Measurements from ENCODE around the gene SYTL2. TPM values are rescaled to one million over a fixed set of nuclear protein-coding genes. Genes with fewer than 3 reads are reported as not detected.

The SYTL2 gene, protein sequence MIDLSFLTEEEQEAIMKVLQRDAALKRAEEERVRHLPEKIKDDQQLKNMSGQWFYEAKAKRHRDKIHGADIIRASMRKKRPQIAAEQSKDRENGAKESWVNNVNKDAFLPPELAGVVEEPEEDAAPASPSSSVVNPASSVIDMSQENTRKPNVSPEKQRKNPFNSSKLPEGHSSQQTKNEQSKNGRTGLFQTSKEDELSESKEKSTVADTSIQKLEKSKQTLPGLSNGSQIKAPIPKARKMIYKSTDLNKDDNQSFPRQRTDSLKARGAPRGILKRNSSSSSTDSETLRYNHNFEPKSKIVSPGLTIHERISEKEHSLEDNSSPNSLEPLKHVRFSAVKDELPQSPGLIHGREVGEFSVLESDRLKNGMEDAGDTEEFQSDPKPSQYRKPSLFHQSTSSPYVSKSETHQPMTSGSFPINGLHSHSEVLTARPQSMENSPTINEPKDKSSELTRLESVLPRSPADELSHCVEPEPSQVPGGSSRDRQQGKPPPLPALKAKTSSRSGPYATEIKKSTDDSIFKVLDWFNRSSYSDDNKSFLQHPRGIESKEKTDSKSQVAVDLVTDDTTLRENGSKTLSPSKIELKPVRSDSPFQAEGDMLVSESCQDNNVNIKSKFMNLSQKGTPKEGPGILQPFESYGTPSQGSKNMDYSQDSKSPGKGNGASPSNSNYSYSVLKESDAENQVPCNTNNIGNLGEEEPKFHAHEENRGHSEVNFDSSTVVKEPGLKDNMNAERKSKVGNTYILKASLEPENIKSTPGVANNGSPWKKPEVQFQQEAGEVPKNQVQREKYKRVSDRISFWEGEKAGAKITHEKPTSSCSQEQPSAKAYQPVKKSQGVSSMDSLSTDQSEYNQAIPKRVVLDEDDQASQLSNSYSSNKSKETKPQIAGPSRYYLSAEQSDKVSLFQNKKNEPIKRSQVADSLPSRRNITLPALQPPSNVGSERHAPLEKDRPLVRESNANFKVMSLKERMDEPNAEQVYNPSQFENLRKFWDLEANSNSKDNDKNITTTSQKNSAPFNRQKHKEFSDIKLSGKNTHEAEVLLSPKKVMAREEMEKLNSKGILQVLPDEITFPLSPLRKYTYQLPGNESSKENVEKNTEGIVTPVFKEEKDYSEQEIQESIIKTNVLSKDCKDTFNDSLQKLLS (N-terminal part only)
- total RNA-seq: 24.3 and 64.8 TPM in 2 replicates

GRCh38 chr11:85810871-85811611 lies at the start of gene SYTL2:
Gene SYTL2, minus strand, starts transcription at chr11:85811141. Its CDS starts 53,416 bp downstream, at chr11:85757725.

DNA sequence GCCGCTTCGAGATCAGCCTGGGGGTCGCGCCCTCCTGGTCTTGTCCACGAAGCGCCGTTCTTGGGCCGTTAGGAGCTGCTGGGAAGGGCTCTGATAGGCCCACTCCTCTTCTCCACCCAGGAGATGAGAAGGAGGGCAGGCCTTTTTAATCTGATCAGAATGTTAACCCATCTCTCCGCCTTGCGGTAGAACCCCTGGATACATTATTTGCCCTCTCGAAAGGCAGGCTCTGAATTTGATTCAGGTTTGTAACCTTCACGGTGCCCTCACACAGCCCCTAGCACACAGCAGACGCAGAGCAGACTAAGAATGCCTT lies 44.4 kb upstream of the SYTL2 start, which contains the start of gene CCDC83:
Gene CCDC83 (plus strand): TSS at position 43 of the 316 bp plus-strand sequence. CDS start 9,741 bp downstream, outside the sequence.

DNA sequence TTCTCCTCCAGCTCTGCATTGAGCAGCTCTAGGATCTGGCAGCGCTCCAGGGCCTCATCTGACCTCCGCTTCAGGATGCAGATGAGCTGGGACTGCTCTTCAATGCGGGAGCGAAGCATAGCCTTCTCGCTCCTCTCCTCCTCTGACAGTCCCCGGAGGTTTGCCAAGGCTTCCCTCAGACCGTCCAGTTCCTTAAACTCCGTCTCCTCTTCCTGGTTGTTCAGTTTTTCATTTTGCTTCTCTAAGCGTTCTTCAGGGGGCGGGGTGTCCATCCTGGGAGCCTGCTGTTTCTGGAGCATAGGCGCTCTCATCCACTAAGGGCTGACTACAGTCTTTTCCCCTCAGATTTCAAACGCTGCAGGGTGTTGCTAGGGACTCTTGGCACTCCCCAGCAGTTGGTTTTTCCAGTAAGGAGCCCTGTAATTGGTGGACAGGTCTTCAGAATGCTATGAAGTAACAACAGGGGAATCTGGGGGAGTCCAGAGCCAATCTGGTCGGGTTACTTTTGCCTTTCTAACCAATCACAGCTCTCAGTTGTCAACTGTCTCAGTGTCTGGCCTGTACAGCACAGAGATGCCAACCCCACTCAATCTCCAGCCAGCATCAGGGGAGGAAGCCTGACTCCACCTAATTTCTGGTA lies 125.0 kb downstream of the SYTL2 start, which contains the start of gene CCDC89:
Gene CCDC89 (minus strand): TSS at position 376 of the 640 bp plus-strand sequence. CDS start 65 bp downstream, at position 311.

DNA sequence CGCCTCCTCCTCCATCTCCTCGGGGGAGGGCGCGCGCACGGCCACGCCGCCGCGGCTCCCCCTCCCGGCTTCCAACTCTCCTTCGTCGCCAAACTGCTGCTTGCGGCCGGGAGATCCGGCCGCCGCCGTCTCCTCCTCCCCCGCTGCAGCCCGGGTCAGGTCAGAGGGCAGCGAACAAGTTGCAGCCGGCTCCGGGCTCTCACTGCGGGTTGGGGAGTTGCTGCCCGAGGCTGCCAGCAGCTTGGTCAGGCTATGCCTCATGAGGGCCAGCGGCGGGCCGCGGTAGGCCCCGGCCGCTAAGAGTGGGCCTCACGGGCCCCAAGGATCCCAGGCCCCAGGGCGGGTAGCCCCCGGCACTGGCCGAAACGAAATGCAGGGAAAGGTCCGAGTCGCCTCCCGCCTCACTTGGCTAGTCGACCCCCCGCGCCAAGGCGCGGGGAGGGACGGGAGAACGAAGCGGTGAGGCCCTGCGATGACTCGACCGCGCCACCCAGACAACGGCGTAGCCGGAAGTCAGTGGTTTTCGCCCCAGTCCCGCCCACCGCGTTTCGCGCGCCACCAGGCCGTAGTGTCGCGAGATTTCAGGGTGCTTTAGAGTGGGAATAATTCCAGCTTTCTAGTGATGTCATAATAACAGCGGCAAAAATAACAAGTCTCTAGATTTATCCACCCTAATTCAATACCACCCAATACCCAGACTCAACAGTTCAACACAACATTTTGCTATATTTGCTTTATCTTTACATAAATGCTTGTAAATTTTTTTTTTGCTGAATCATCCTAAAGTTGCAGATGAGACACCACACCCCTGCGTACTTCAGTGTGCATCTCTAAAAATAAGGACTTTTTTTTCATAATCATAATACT lies 146.1 kb downstream of the SYTL2 start, which contains the start of gene CREBZF:
Gene CREBZF (minus strand): TSS at position 515 of the 867 bp plus-strand sequence. CDS start 254 bp downstream, at position 261.

GRCh38 chr11:85647604-85648299 lies 163.2 kb downstream of the SYTL2 start, which contains the start of gene TMEM126A:
Gene TMEM126A, plus strand, starts transcription at chr11:85647967. Its CDS starts 2,289 bp downstream, at chr11:85650256.

Other genes with a start within 250 kb of the SYTL2 start
- 0.58 and 1.4 TPM in 2 replicates for gene DLG2, start 183.8 kb downstream of the SYTL2 start, total RNA-seq
- 62.5 and 65.7 TPM in 2 replicates for gene TMEM126B, start 182.5 kb downstream of the SYTL2 start, total RNA-seq
- 30.7 and 57.1 TPM in 2 replicates for gene TMEM126A, start 163.2 kb downstream of the SYTL2 start, total RNA-seq
- gene CREBZF, start 146.0 kb downstream of the SYTL2 start, total RNA-seq: 26.8 and 51.9 TPM in 2 replicates
- 3.7 and 6.1 TPM in 2 replicates for gene CCDC89, start 124.9 kb downstream of the SYTL2 start, total RNA-seq
- under 0.01 TPM in 1 of 2 replicates, not detected in the other for gene CCDC83, start 44.2 kb upstream of the SYTL2 start, total RNA-seq

All from regular cardiac myocyte (primary cell).